ENCODE data around the gene SETD3.

SETD3 gene

GRCh38 chr14:99393059-99393655 is 87.5 kb downstream of the SETD3 start:
- DNase-seq (ENCODE audit: low read depth), result no peak

- DNase-seq (ENCODE audit: low read depth), result no peak
Measured at GRCh38 chr14:99391671-99392070, 89.0 kb downstream of the SETD3 start.

- no peak for DNase-seq (ENCODE audit: low read depth)
Measured at GRCh38 chr14:99389174-99389826, 91.4 kb downstream of the SETD3 start.

- DNase-seq (ENCODE audit: low read depth), result no peak
Measured at GRCh38 chr14:99388286-99388685, 92.4 kb downstream of the SETD3 start.

GRCh38 chr14:99387880-99388279 is 92.8 kb downstream of the SETD3 start:
- no peak for DNase-seq (ENCODE audit: low read depth)

GRCh38 chr14:99384450-99385417 is 95.9 kb downstream of the SETD3 start:
- DNase-seq (ENCODE audit: low read depth), result no peak

- no peak for DNase-seq (ENCODE audit: low read depth)
Measured at GRCh38 chr14:99383472-99384449, 96.9 kb downstream of the SETD3 start.

- no peak for DNase-seq (ENCODE audit: low read depth)
Measured at GRCh38 chr14:99382781-99383471, 97.7 kb downstream of the SETD3 start.

GRCh38 chr14:99382071-99382470 is 98.6 kb downstream of the SETD3 start:
- no peak for DNase-seq (ENCODE audit: low read depth)

- no peak for DNase-seq (ENCODE audit: low read depth)
Measured at GRCh38 chr14:99381688-99382060, 99.0 kb downstream of the SETD3 start.

- no peak for DNase-seq (ENCODE audit: low read depth)
Measured at GRCh38 chr14:99380991-99381687, 99.5 kb downstream of the SETD3 start.

- DNase-seq (ENCODE audit: low read depth), result no peak
Measured at GRCh38 chr14:99380402-99380801, 100.3 kb downstream of the SETD3 start.

- DNase-seq (ENCODE audit: low read depth), result no peak
Measured at GRCh38 chr14:99378782-99379214, 101.9 kb downstream of the SETD3 start.

GRCh38 chr14:99377951-99378350 is 102.7 kb downstream of the SETD3 start:
- DNase-seq (ENCODE audit: low read depth), result no peak

- no peak for DNase-seq (ENCODE audit: low read depth)
Measured at GRCh38 chr14:99374964-99375363, 105.7 kb downstream of the SETD3 start.

- DNase-seq (ENCODE audit: low read depth), result no peak
Measured at GRCh38 chr14:99363616-99364290, 116.9 kb downstream of the SETD3 start.

GRCh38 chr14:99363051-99363450 is 117.6 kb downstream of the SETD3 start:
- no peak for DNase-seq (ENCODE audit: low read depth)

- no peak for DNase-seq (ENCODE audit: low read depth)
Measured at GRCh38 chr14:99361596-99362215, 119.0 kb downstream of the SETD3 start.

Data from stimulated activated CD8-positive, alpha-beta memory T cell treated with anti-CD3 and anti-CD28 coated beads, Interleukin-12 subunit alpha, Interleukin-12 subunit beta, amount 100 ng/mL, for 4 hours (primary cell).